Hepatocyte (in vitro differentiated cells): Measurements from ENCODE around the gene POLR3B. TPM values are rescaled to one million over a fixed set of nuclear protein-coding genes. Genes with fewer than 3 reads are reported as not detected.

Experiments
- DNase-seq: peaks from one replicate; pipeline ENCODE4 v3.0.0-alpha.2; 2016; ENCODE audit warnings: low spot score
- H2AFZ ChIP-seq: fragments of 200-600 bp; sonication (generic); 2 replicates; pipeline ENCODE4 v1.6.0; 2016; ENCODE audit warnings: antibody characterized with exemption, mild to moderate bottlenecking
- H3K27ac ChIP-seq: fragments of 200-600 bp; sonication (generic); 2 replicates; pipeline ENCODE4 v1.5.1; 2016; ENCODE audit warnings: mild to moderate bottlenecking
- H3K27me3 ChIP-seq: fragments of 200-600 bp; sonication (generic); 2 replicates; pipeline ENCODE4 v1.6.1; 2016
- H3K36me3 ChIP-seq: fragments of 200-600 bp; sonication (generic); replicated peaks from 2 replicates; pipeline ENCODE4 v1.5.1; 2016; ENCODE audit warnings: low read depth; ENCODE audit not compliant: insufficient read depth
- H3K4me1 ChIP-seq: fragments of 200-600 bp; sonication (generic); 2 replicates; pipeline ENCODE4 v1.5.1; 2016; ENCODE audit warnings: mild to moderate bottlenecking, moderate library complexity; ENCODE audit not compliant: insufficient read depth
- H3K4me2 ChIP-seq: fragments of 200-600 bp; sonication (generic); 2 replicates; pipeline ENCODE4 v1.6.0; 2016
- H3K4me3 ChIP-seq: fragments of 200-600 bp; sonication (generic); 2 replicates; pipeline ENCODE4 v1.5.1; 2016; ENCODE audit warnings: mild to moderate bottlenecking
- H3K79me2 ChIP-seq: fragments of 200-600 bp; sonication (generic); 2 replicates; pipeline ENCODE4 v1.6.0; 2017; ENCODE audit warnings: mild to moderate bottlenecking
- H3K9me2 ChIP-seq: fragments of 200-600 bp; sonication (generic); replicated peaks from 2 replicates; pipeline ENCODE4 v1.6.0; 2017; ENCODE audit warnings: mild to moderate bottlenecking; ENCODE audit not compliant: insufficient read depth
- H3K9me3 ChIP-seq: fragments of 200-600 bp; sonication (generic); 2 replicates; pipeline ENCODE4 v1.5.1; 2016; ENCODE audit warnings: low read depth, mild to moderate bottlenecking
- H4K20me1 ChIP-seq: fragments of 200-600 bp; sonication (generic); 2 replicates; pipeline ENCODE4 v1.6.0; 2016; ENCODE audit warnings: mild to moderate bottlenecking; ENCODE audit not compliant: insufficient read depth, poor library complexity, severe bottlenecking
- EZH2 ChIP-seq: fragments of 200-600 bp; sonication (generic); IDR thresholded peaks from 2 replicates; pipeline ENCODE4 v1.6.1; 2016; ENCODE audit warnings: antibody characterized with exemption, mild to moderate bottlenecking, borderline replicate concordance
- EZH2phosphoT487 ChIP-seq: fragments of 200-600 bp; sonication (generic); IDR thresholded peaks from one replicate; pipeline ENCODE4 v1.6.1; 2018; ENCODE audit warnings: antibody characterized with exemption, mild to moderate bottlenecking, low read depth, moderate library complexity; ENCODE audit not compliant: unreplicated experiment, severe bottlenecking
- WGBS: methylation state at CpG from one replicate; pipeline ENCODE4 v1.1.6; 2016; ENCODE audit warnings: low lambda C conversion rate; ENCODE audit errors: missing lambda C conversion rate; 5-methylcytosine and 5-hydroxymethylcytosine counted together
- polyA plus RNA-seq: library from polyadenylated mRNA; unstranded; fragments of >200 nt; fragmentation: Nextera tagmentation; extraction: Ambion mirVana; gene quantifications from 2 replicates; pipeline ENCODE4 v1.2.1, GENCODE V29; 2016
- total RNA-seq: library from RNA; depleted of rRNA; stranded (reverse); fragments of >200 nt; gene quantifications from 2 replicates; pipeline ENCODE4 v1.2.3, GENCODE V29; 2014
- TF ChIP-seq, protein P1 (sequence below): fragments of 200-600 bp; sonication (generic); IDR thresholded peaks from 2 replicates; pipeline ENCODE4 v1.5.1; 2016; ENCODE audit warnings: antibody characterized with exemption, mild to moderate bottlenecking; ENCODE audit not compliant: poor library complexity

The POLR3B gene
- total and polyA plus RNA-seq, 2 experiments from 2014 or later = 8.4 to 10.4 TPM

DNA sequence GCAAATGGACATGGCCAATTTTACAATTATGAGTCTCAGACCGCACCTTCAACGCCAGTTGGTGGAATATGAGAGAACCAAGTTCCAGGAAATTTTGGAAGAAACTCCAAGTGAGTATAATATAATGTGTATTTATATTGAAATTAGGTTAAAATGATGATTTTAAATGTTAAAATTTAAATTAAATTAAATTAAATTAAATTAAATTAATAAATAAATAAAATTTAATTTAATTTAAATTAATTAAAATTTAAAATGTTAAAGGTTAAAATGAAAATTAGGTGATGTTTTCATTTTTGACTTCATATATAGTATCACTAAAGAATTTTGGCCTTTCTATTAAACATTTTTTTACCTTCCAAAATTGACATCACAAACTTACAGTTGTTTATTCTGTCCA is 34.0 kb upstream of the POLR3B start:
- no peak for DNase-seq
- TF ChIP-seq, protein P1, sequence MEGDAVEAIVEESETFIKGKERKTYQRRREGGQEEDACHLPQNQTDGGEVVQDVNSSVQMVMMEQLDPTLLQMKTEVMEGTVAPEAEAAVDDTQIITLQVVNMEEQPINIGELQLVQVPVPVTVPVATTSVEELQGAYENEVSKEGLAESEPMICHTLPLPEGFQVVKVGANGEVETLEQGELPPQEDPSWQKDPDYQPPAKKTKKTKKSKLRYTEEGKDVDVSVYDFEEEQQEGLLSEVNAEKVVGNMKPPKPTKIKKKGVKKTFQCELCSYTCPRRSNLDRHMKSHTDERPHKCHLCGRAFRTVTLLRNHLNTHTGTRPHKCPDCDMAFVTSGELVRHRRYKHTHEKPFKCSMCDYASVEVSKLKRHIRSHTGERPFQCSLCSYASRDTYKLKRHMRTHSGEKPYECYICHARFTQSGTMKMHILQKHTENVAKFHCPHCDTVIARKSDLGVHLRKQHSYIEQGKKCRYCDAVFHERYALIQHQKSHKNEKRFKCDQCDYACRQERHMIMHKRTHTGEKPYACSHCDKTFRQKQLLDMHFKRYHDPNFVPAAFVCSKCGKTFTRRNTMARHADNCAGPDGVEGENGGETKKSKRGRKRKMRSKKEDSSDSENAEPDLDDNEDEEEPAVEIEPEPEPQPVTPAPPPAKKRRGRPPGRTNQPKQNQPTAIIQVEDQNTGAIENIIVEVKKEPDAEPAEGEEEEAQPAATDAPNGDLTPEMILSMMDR = no peak
- TF ChIP-seq EZH2phosphoT487 (no peak), EZH2 (no peak)
- H3K4me2 ChIP-seq = no peak overlapping the region
- no peaks in the 10 kb centered on the region for H3K27me3 ChIP-seq
- H3K9me2 ChIP-seq = no peaks in the 10 kb centered on the region
- no peak overlapping the region for H3K27ac ChIP-seq
- H4K20me1 ChIP-seq = no peaks in the 10 kb centered on the region
- H3K4me1 ChIP-seq = no peaks in the 10 kb centered on the region
- H3K79me2 ChIP-seq = no peaks in the 10 kb centered on the region
- no peak overlapping the region for H3K4me3 ChIP-seq
- no peaks in the 10 kb centered on the region for H3K9me3 ChIP-seq
- H3K36me3 ChIP-seq = no peaks in the 10 kb centered on the region
- no peak overlapping the region for H2AFZ ChIP-seq
- 98% methylated on average over 2 of the region's 2 CpGs for WGBS

DNA sequence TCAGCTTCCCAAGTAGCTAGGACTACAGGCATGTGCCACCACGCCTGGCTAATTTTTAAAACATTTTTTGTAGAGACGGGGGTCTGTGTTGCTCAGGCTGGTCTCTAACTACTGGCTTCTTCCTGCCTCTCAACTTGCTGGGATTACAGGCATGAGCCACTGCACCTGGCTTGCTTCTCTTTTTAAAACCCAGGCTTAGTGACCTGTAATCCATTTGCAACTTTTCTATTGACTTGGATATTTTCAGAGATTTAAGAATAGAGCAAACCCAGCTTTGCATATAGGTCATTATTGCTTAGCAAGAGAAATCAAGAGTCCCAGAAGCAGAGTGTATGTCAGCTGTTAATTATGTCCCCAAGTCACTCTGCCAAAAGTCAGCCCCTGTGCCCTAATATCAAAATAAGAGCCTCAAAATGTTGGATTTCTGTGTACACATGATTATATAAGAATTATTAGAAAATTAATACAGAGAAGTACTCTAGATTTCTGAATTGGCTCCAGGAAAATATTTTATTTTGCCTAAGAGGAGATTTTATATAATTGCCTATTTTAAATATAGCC is 30.2 kb upstream of the POLR3B start:
- Histone ChIP-seq H4K20me1 (no peaks in the 10 kb centered on the region), H3K4me2 (no peak overlapping the region), H2AFZ (no peak overlapping the region), H3K4me3 (no peak overlapping the region), H3K36me3 (no peaks in the 10 kb centered on the region), H3K9me2 (no peaks in the 10 kb centered on the region), H3K4me1 (no peaks in the 10 kb centered on the region), H3K79me2 (no peaks in the 10 kb centered on the region), H3K27ac (no peak overlapping the region), H3K27me3 (no peaks in the 10 kb centered on the region), H3K9me3 (no peaks in the 10 kb centered on the region)
- WGBS = 65% methylated on average over 2 of the region's 2 CpGs
- TF ChIP-seq EZH2phosphoT487 (no peak), EZH2 (no peak)
- TF ChIP-seq, protein P1 = no peak
- no peak for DNase-seq

DNA sequence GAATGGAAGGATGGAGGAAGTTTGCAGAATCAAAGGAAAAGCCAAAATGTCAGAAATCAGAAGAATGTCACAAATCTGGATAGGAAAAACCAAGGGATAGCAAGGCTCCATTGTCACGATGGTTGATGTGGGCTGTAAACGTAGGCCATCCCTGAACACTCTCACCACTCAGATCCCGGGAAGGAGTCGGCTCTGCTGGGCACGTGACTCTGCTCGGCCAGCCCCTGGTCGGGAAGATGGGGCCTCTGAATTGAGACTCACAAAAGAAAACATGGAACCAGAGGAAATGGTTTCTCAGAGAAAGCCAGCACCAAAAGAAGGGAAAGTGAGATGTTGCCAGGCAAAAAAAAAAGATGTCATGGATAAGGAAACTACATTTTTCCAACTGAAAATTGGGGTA is 28.8 kb upstream of the POLR3B start:
- no peak overlapping the region for H3K4me2 ChIP-seq
- TF ChIP-seq, protein P1 = no peak
- no peak for TF ChIP-seq EZH2phosphoT487
- TF ChIP-seq EZH2 = no peak

More for the DNA sequence above, 28.8 kb upstream of the POLR3B start:
- no peak overlapping the region for H2AFZ ChIP-seq
- no peaks in the 10 kb centered on the region for H3K9me2 ChIP-seq
- H3K27me3 ChIP-seq = no peaks in the 10 kb centered on the region
- no peak overlapping the region for H3K4me3 ChIP-seq
- H4K20me1 ChIP-seq = no peaks in the 10 kb centered on the region
- H3K9me3 ChIP-seq = no peaks in the 10 kb centered on the region
- H3K27ac ChIP-seq = peak overlapping the region; percentile 20
- H3K36me3 ChIP-seq = no peaks in the 10 kb centered on the region
- no peaks in the 10 kb centered on the region for H3K79me2 ChIP-seq
- H3K4me1 ChIP-seq = no peaks in the 10 kb centered on the region
- no peak for DNase-seq
- 85% methylated on average over 7 of the region's 7 CpGs for WGBS
